Central memory CD8-positive, alpha-beta T cell (primary cell): ENCODE results near the gene KCNJ8.
"Not testable (repeated sequence)": the region's sequence is repeated elsewhere in the genome, so short reads cannot be mapped to it uniquely, and the experiment has no call there.

Experiments used
- ATAC-seq: fragments of 150-1000 bp; cut with Tn5 transposase; replicated peaks from 2 replicates; pipeline ENCODE4 v1.10.0; 2022; ENCODE audit warnings: mild to moderate bottlenecking, moderate FRiP score, moderate number of reproducible peaks; ENCODE audit not compliant: poor library complexity, severe bottlenecking; ENCODE audit errors: extremely low read depth
- DNase-seq, 2 donors: peaks; one replicate each; pipeline ENCODE4 v3.0.0; 2021; ENCODE audit warnings: low spot score in 2 of 2
- H3K27ac Mint-ChIP-seq: one replicate; pipeline ENCODE4 v1.8.0; 2022; ENCODE audit warnings: low read depth, mild to moderate bottlenecking, moderate library complexity, mixed read lengths
- H3K27me3 Mint-ChIP-seq: one replicate; pipeline ENCODE4 v1.8.0; 2022; ENCODE audit warnings: mixed read lengths
- H3K36me3 Mint-ChIP-seq: one replicate; pipeline ENCODE4 v1.8.0; 2022; ENCODE audit warnings: mild to moderate bottlenecking, moderate library complexity, mixed read lengths; ENCODE audit not compliant: insufficient read depth
- H3K4me1 Mint-ChIP-seq: one replicate; pipeline ENCODE4 v1.8.0; 2022; ENCODE audit warnings: mixed read lengths
- H3K4me3 Mint-ChIP-seq: one replicate; pipeline ENCODE4 v1.8.0; 2022; ENCODE audit warnings: mild to moderate bottlenecking, moderate library complexity, mixed read lengths
- H3K9me3 Mint-ChIP-seq: one replicate; pipeline ENCODE4 v1.8.0; 2022; ENCODE audit warnings: mixed read lengths

KCNJ8 gene

DNA sequence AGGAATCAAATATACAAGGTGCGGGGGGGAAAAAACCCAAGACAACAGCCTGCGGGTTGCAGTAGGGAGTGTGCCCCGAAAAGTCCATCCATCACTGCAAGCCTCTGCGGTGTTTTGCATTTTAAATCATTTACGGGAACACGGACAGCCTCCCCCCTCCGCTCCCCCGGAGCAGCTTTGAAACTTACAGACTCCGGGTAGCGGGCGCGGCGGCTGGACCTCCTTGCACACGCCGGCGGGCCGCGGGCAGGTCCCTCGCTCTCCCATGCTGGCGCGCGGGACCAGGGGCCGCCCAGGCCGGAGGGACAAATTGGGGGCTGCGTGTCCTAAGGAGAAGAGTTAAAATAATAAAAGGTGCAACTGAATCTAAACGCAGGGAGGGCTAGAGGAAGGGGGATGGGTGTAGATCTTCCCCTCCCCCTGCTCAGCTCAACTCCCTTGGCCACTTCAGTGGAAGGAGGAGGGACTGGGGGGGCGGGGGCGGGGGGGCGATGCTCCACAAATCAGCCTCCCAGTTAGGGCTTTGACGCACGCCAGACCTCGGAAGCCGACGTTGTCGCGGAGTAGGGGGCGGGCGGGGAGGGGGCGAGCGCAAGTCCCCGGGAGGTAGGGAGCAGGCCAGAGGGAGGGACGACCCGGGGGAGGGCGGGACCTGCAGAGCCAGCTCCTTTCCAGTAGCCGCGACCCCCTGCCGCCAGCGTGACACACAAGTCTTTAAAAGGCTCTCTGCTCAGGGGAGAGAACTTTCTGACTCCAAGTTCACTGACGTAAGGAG lies at the start of gene KCNJ8:
KCNJ8 (minus strand) TSS at position 349 of the 775 bp plus-strand sequence. CDS start 1,090 bp downstream, outside the sequence.
- Mint-ChIP-seq H3K9me3 (no peaks in the 10 kb centered on the region), H3K4me3 (peak within 1 kb of the TSS; percentile 35), H3K4me1 (no peaks in the 10 kb centered on the region), H3K27ac (no peak within 1 kb of the TSS), H3K27me3 (peaks cover 70% of the 10 kb centered on the region), H3K36me3 (no peaks in the 10 kb centered on the region)
- DNase-seq (no peak), ATAC-seq (no peak)

GRCh38 chr12:21823581-21823980 lies 49.1 kb upstream of the KCNJ8 start:
- Mint-ChIP-seq H3K4me3 (no peak overlapping the region), H3K9me3 (no peaks in the 10 kb centered on the region), H3K4me1 (no peaks in the 10 kb centered on the region), H3K36me3 (peaks cover 1% of the 10 kb centered on the region), H3K27me3 (no peaks in the 10 kb centered on the region), H3K27ac (no peak overlapping the region)
- ATAC-seq = no peak
- no peak for DNase-seq

DNA sequence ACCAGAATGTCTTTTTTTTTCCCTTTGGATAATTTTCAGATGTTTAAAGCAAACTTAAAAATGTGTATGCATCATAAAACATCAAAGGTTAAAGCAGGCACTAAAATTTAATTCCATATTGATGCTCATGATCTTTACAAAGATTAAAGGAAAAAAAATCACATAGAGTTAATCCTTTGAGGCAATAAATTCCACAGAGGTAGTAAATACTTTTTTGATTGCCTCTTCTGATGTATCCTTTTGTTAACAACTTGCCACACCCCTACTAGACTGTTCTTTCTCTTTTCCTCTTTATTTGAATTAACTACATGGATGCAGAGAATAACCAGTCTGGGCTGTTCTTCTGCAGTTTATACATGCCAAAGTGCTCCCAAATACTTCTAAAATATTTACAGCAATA lies 45.2 kb upstream of the KCNJ8 start:
- no peaks in the 10 kb centered on the region for H3K27me3 Mint-ChIP-seq
- no peak for ATAC-seq
- H3K4me3 Mint-ChIP-seq = no peak overlapping the region
- no peak overlapping the region for H3K27ac Mint-ChIP-seq
- no peak for DNase-seq
- H3K36me3 Mint-ChIP-seq = peaks cover 1% of the 10 kb centered on the region
- H3K9me3 Mint-ChIP-seq = no peaks in the 10 kb centered on the region
- H3K4me1 Mint-ChIP-seq = no peaks in the 10 kb centered on the region

- no peak overlapping the region for H3K27ac Mint-ChIP-seq
- ATAC-seq = no peak
- no peaks in the 10 kb centered on the region for H3K9me3 Mint-ChIP-seq
These were observed 44.7 kb upstream of the KCNJ8 start for GRCh38 chr12:21819236-21819635.

GRCh38 chr12:21818627-21819026 lies 44.1 kb upstream of the KCNJ8 start:
- no peaks in the 10 kb centered on the region for H3K36me3 Mint-ChIP-seq
- no peak for ATAC-seq
- no peak overlapping the region for H3K27ac Mint-ChIP-seq
- no peaks in the 10 kb centered on the region for H3K27me3 Mint-ChIP-seq
- H3K9me3 Mint-ChIP-seq = no peaks in the 10 kb centered on the region
- no peak for DNase-seq
- H3K4me1 Mint-ChIP-seq = no peaks in the 10 kb centered on the region
- H3K4me3 Mint-ChIP-seq = no peak overlapping the region

More at GRCh38 chr12:21819236-21819635, 44.7 kb upstream of the KCNJ8 start:
- H3K27me3 Mint-ChIP-seq = no peaks in the 10 kb centered on the region
- no peak for DNase-seq
- H3K4me1 Mint-ChIP-seq = no peaks in the 10 kb centered on the region
- H3K4me3 Mint-ChIP-seq = no peak overlapping the region
- peaks cover under 1% of the 10 kb centered on the region for H3K36me3 Mint-ChIP-seq

DNA sequence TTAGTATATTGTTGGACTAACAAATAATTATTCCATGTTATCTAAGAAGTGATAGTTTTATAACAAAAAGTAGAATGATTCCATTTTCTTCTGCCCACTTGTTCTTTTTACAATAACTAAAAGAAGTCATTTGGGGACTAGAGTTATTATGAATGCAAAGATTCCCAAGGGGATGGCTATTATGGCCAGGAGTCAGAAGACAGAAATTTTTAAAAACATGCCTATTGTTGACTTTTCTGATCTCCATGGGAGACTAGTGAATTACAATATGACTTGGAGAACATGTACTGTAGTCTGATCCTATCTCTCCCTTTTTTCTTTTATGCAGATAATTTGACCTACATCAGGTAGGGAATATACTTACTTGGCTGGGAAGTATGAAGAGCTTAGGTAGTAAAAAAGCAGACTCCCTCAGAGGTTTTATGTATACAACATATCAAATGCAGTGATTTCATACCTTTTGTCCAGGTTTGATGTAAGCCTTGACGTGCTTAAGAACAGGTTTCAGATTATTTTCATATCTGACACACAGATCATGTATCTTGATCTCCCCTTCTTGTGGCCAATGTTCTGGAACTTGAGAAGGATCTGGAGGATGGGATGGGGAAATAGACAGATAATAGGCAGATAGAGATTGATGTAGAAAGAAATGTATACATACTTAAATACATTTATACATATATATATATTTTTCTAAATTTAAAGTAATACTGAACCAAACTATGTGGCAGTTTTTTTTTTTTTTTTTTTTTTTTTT lies 41.0 kb upstream of the KCNJ8 start:
- Mint-ChIP-seq H3K36me3 (no peaks in the 10 kb centered on the region), H3K27me3 (no peaks in the 10 kb centered on the region), H3K9me3 (peaks cover under 1% of the 10 kb centered on the region), H3K4me3 (no peak overlapping the region), H3K4me1 (no peaks in the 10 kb centered on the region), H3K27ac (no peak overlapping the region)
- DNase-seq (no peak), ATAC-seq (no peak)

DNA sequence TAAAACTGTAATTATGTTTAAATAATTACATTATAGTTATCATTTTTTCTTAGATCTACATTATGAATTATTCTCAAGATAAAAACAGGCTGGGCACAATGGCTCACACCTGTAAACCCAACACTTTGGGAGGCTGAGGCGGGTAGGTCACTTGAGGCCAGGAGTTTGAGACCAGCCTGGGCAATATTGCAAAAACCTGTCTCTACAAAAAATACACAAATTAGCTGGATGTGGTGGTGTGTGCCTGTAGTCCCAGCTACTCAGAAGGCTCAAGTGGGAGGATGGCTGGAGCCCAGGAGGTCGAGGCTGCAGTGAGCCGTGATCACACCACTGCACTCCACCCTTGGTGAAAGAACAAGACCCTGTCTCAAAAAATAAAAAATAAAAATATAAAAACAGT lies 40.3 kb upstream of the KCNJ8 start:
- Mint-ChIP-seq H3K9me3 (peaks cover 5% of the 10 kb centered on the region), H3K4me3 (no peak overlapping the region), H3K36me3 (no peaks in the 10 kb centered on the region), H3K27me3 (no peaks in the 10 kb centered on the region), H3K27ac (no peak overlapping the region), H3K4me1 (no peaks in the 10 kb centered on the region)
- ATAC-seq = no peak
- no peak for DNase-seq

GRCh38 chr12:21814327-21814726 lies 39.8 kb upstream of the KCNJ8 start:
- no peak for DNase-seq
- no peaks in the 10 kb centered on the region for H3K4me1 Mint-ChIP-seq

DNA sequence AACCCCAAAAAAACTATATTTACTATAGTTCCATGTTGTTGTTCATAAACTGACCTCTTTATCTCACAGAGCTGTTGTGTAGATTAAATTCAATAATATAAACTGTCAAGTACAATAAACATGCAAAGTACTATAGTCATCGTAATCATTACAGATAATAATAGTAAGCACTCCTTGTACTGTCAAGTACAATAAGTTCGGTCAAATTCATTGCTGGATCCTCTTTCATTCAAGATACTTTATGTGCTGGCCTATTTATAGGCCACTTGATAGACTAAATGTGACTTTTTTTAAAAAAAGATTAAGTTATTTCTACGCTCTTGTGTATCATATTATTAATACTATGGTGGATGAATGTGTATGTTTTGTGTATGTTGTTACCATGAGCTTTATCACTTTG lies 39.2 kb upstream of the KCNJ8 start:
- Mint-ChIP-seq H3K9me3 (peaks cover 5% of the 10 kb centered on the region), H3K4me1 (no peaks in the 10 kb centered on the region), H3K27me3 (no peaks in the 10 kb centered on the region), H3K4me3 (no peak overlapping the region), H3K36me3 (no peaks in the 10 kb centered on the region), H3K27ac (no peak overlapping the region)
- DNase-seq = no peak
- no peak for ATAC-seq

More at GRCh38 chr12:21814327-21814726, 39.8 kb upstream of the KCNJ8 start:
- Mint-ChIP-seq H3K4me3 (no peak overlapping the region), H3K9me3 (peaks cover 5% of the 10 kb centered on the region), H3K27ac (no peak overlapping the region), H3K27me3 (no peaks in the 10 kb centered on the region), H3K36me3 (no peaks in the 10 kb centered on the region)
- ATAC-seq = no peak

GRCh38 chr12:21813125-21813524 lies 38.6 kb upstream of the KCNJ8 start:
- Mint-ChIP-seq H3K36me3 (no peaks in the 10 kb centered on the region), H3K27ac (no peak overlapping the region), H3K27me3 (no peaks in the 10 kb centered on the region), H3K4me3 (no peak overlapping the region), H3K9me3 (peaks cover 5% of the 10 kb centered on the region), H3K4me1 (no peaks in the 10 kb centered on the region)
- ATAC-seq = no peak
- DNase-seq = no peak

DNA sequence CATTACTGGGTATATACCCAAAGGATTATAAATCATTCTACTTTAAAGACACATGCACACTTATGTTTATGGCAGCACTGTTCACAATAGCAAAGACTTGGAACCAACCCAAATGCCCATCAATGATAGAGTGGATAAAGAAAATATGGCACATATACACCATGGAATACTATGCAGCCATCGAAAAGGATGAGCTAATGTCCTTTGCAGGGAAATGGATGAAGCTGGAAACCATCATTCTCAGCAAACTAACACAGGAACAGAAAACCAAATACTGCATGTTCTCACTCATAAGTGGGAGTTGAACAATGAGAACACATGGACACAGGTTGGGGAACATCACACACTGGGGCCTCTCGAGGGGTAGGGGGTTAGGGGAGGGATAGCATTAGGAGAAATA lies 37.8 kb upstream of the KCNJ8 start:
- not testable (repeated sequence) for ATAC-seq, H3K4me3 Mint-ChIP-seq, H3K27me3 Mint-ChIP-seq, DNase-seq, H3K27ac Mint-ChIP-seq, H3K9me3 Mint-ChIP-seq, H3K4me1 Mint-ChIP-seq, H3K36me3 Mint-ChIP-seq

DNA sequence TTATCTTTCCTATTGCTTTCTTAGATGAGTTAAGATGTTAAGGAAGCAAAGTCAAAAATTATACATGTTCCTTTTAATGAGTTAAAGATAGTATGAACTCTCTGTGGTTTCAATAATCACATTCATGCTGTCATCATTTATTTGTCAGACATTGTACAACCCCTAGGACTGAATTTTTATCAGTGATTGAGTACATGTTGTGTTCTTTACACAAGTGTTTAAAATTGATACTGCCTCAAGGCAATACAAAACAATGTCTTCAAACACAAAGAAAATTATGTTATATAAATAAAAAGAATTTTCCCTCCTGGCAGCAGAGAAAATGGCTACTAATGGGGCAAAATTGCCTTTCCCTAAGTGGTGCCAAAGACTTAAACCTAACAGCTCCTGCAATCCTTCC lies 34.6 kb upstream of the KCNJ8 start:
- no peak overlapping the region for H3K27ac Mint-ChIP-seq
- no peaks in the 10 kb centered on the region for H3K27me3 Mint-ChIP-seq
- peaks cover 5% of the 10 kb centered on the region for H3K9me3 Mint-ChIP-seq
- H3K4me3 Mint-ChIP-seq = no peak overlapping the region
- ATAC-seq (no peak), DNase-seq (no peak)
- no peaks in the 10 kb centered on the region for H3K36me3 Mint-ChIP-seq
- no peaks in the 10 kb centered on the region for H3K4me1 Mint-ChIP-seq

- DNase-seq (no peak), ATAC-seq (no peak)
- peaks cover 5% of the 10 kb centered on the region for H3K9me3 Mint-ChIP-seq
- H3K27me3 Mint-ChIP-seq = no peaks in the 10 kb centered on the region
- H3K4me3 Mint-ChIP-seq = no peak overlapping the region
- H3K4me1 Mint-ChIP-seq = no peaks in the 10 kb centered on the region
- H3K27ac Mint-ChIP-seq = no peak overlapping the region
- H3K36me3 Mint-ChIP-seq = no peaks in the 10 kb centered on the region
These were observed 31.7 kb upstream of the KCNJ8 start for GRCh38 chr12:21806255-21806654.
